H9 (cell line): ENCODE data around the gene PRSS27. TPM values are rescaled to one million over a fixed set of nuclear protein-coding genes. Genes with fewer than 3 reads are reported as not detected.
A peak's percentile ranks its signal among the peaks of the same experiment; 100 is the strongest.

Experiments
- DNase-seq: peaks from one replicate; pipeline ENCODE4 v3.0.0-alpha.2; 2017
- H2AFZ ChIP-seq: one replicate; pipeline ENCODE4 v1.6.1; 2013; ENCODE audit warnings: mild to moderate bottlenecking, low read length, control low read depth, moderate library complexity
- H2AK5ac ChIP-seq: 2 replicates; pipeline ENCODE4 v1.6.1; 2013; ENCODE audit warnings: low read length, control low read depth, mixed read lengths; ENCODE audit not compliant: insufficient read length
- H2BK120ac ChIP-seq: one replicate; pipeline ENCODE4 v1.6.1; 2013; ENCODE audit warnings: low read depth, mild to moderate bottlenecking, low read length, control low read depth, inconsistent platforms; ENCODE audit not compliant: poor library complexity, severe bottlenecking
- H2BK12ac ChIP-seq: 2 replicates; pipeline ENCODE4 v1.6.1; 2013; ENCODE audit warnings: low read length, control low read depth, mixed read lengths, low read depth; ENCODE audit not compliant: insufficient read length
- H2BK15ac ChIP-seq: 2 replicates; pipeline ENCODE4 v1.6.1; 2013; ENCODE audit warnings: low read depth, low read length, control low read depth
- H2BK20ac ChIP-seq: one replicate; pipeline ENCODE4 v1.6.1; 2013; ENCODE audit warnings: low read depth, mild to moderate bottlenecking, low read length, control low read depth, inconsistent platforms; ENCODE audit not compliant: poor library complexity, severe bottlenecking
- H2BK5ac ChIP-seq: 2 replicates; pipeline ENCODE4 v1.6.1; 2013; ENCODE audit warnings: low read length, control low read depth, mixed read lengths; ENCODE audit not compliant: insufficient read length
- H3K14ac ChIP-seq: 2 replicates; pipeline ENCODE4 v1.6.1; 2013; ENCODE audit warnings: low read length, control low read depth; ENCODE audit not compliant: insufficient read depth
- H3K18ac ChIP-seq: 2 replicates; pipeline ENCODE4 v1.6.1; 2013; ENCODE audit warnings: low read depth, mild to moderate bottlenecking, mixed read lengths, low read length, control low read depth; ENCODE audit not compliant: insufficient read length
- H3K23ac ChIP-seq: 2 replicates; pipeline ENCODE4 v1.6.1; 2013; ENCODE audit warnings: low read length, control low read depth, mixed read lengths, low read depth; ENCODE audit not compliant: insufficient read length
- H3K23me2 ChIP-seq: 2 replicates; pipeline ENCODE4 v1.6.1; 2013; ENCODE audit warnings: low read depth, mild to moderate bottlenecking, mixed read lengths, low read length, control low read depth; ENCODE audit not compliant: insufficient read length, poor library complexity, severe bottlenecking
- H3K27ac ChIP-seq: 2 replicates; pipeline ENCODE4 v1.5.1; 2013; ENCODE audit warnings: low read length, control low read depth, mixed read lengths, low read depth; ENCODE audit not compliant: insufficient read length
- H3K27me3 ChIP-seq: 2 replicates; pipeline ENCODE4 v1.6.1; 2013; ENCODE audit warnings: low read length, control low read depth, inconsistent platforms; ENCODE audit not compliant: insufficient read depth
- H3K4ac ChIP-seq: 2 replicates; pipeline ENCODE4 v1.6.1; 2013; ENCODE audit warnings: low read depth, mild to moderate bottlenecking, control low read depth, inconsistent platforms, low read length, moderate library complexity
- H3K4me1 ChIP-seq: 2 replicates; pipeline ENCODE4 v1.6.1; 2013; ENCODE audit warnings: low read length, control low read depth, inconsistent platforms; ENCODE audit not compliant: insufficient read depth
- H3K4me2 ChIP-seq: 2 replicates; pipeline ENCODE4 v1.6.1; 2013; ENCODE audit warnings: low read length, control low read depth, mixed read lengths; ENCODE audit not compliant: insufficient read length, insufficient read depth
- H3K56ac ChIP-seq: 2 replicates; pipeline ENCODE4 v1.6.1; 2013; ENCODE audit warnings: low read depth, mild to moderate bottlenecking, mixed read lengths, low read length, control low read depth; ENCODE audit not compliant: insufficient read length
- H3K79me1 ChIP-seq: 2 replicates; pipeline ENCODE4 v1.6.1; 2013; ENCODE audit warnings: low read depth, mild to moderate bottlenecking, moderate library complexity, low read length, control low read depth, inconsistent platforms; ENCODE audit not compliant: insufficient read depth, poor library complexity, severe bottlenecking
- H3K79me2 ChIP-seq: 2 replicates; pipeline ENCODE4 v1.6.1; 2013; ENCODE audit warnings: low read length, control low read depth, inconsistent platforms; ENCODE audit not compliant: insufficient read depth
- H3K9ac ChIP-seq: 2 replicates; pipeline ENCODE4 v1.6.1; 2013; ENCODE audit warnings: low read length, control low read depth, mixed read lengths; ENCODE audit not compliant: insufficient read length; ENCODE audit errors: extremely low read depth
- H3K9me3 ChIP-seq: one replicate; pipeline ENCODE4 v1.6.1; 2013; ENCODE audit warnings: low read depth, low read length, inconsistent platforms; ENCODE audit not compliant: control insufficient read depth
- H3T11ph ChIP-seq: one replicate; pipeline ENCODE4 v1.6.1; 2013; ENCODE audit warnings: mild to moderate bottlenecking, low read length, control low read depth, inconsistent platforms
- H4K20me1 ChIP-seq: one replicate; pipeline ENCODE4 v1.6.1; 2013; ENCODE audit not compliant: control insufficient read depth, insufficient read length, insufficient read depth
- H4K5ac ChIP-seq: 2 replicates; pipeline ENCODE4 v1.6.1; 2013; ENCODE audit warnings: low read depth, mild to moderate bottlenecking, mixed read lengths, low read length, control low read depth; ENCODE audit not compliant: insufficient read length
- H4K8ac ChIP-seq: replicated peaks from 2 replicates; pipeline ENCODE4 v1.6.1; 2013; ENCODE audit warnings: low read length, control low read depth, mixed read lengths, low read depth; ENCODE audit not compliant: insufficient read length
- H4K91ac ChIP-seq: 2 replicates; pipeline ENCODE4 v1.6.1; 2013; ENCODE audit warnings: low read depth, mild to moderate bottlenecking, moderate library complexity, mixed read lengths, low read length, control low read depth; ENCODE audit not compliant: insufficient read length
- H3K27ac Mint-ChIP-seq, 3 experiments: 2 replicates in 2 of 3; 3 replicates in 1 of 3; pipeline ENCODE4 v1.8.0; 2020 to 2021; ENCODE audit warnings: mixed read lengths in 3 of 3, mild to moderate bottlenecking in 1 of 3, moderate library complexity in 1 of 3
- H3K27me3 Mint-ChIP-seq: 2 replicates; pipeline ENCODE4 v1.8.0; 2021; ENCODE audit warnings: low read depth, mild to moderate bottlenecking, moderate library complexity, mixed read lengths
- H3K36me3 Mint-ChIP-seq, 3 experiments: 2 replicates in 2 of 3; 3 replicates in 1 of 3; pipeline ENCODE4 v1.8.0; 2020 to 2021; ENCODE audit warnings: low read depth in 3 of 3, mixed read lengths in 3 of 3; ENCODE audit not compliant: insufficient read depth in 1 of 3
- H3K4me1 Mint-ChIP-seq, 2 experiments: 2 replicates each; pipeline ENCODE4 v1.8.0; 2020; ENCODE audit warnings: mixed read lengths in 2 of 2
- H3K4me3 Mint-ChIP-seq, 2 experiments: 2 replicates in 1 of 2; 3 replicates in 1 of 2; pipeline ENCODE4 v1.8.0; 2020 to 2021; ENCODE audit warnings: mild to moderate bottlenecking in 2 of 2, mixed read lengths in 2 of 2, moderate library complexity in 1 of 2
- H3K9me3 Mint-ChIP-seq, 2 experiments: 2 replicates in 1 of 2; 3 replicates in 1 of 2; pipeline ENCODE4 v1.8.0; 2020; ENCODE audit warnings: mild to moderate bottlenecking in 2 of 2, mixed read lengths in 2 of 2, moderate library complexity in 1 of 2
- WGBS: extraction: QIAGEN DNeasy Blood & Tissue Kit; methylation state at CpG from one replicate; pipeline ENCODE4 v1.1.7; 2013; ENCODE audit warnings: missing lambda C conversion rate, low lambda C conversion rate, mixed read lengths; ENCODE audit not compliant: insufficient read length; ENCODE audit errors: extremely low coverage; 5-methylcytosine and 5-hydroxymethylcytosine counted together
- total RNA-seq: library from RNA; stranded (reverse); gene quantifications from 2 replicates; pipeline ENCODE4 v1.2.1, GENCODE V29; 2021
- TF ChIP-seq, protein P1 (sequence below): fragments of 200-600 bp; sonication (generic); conservative IDR thresholded peaks from 3 replicates; pipeline ENCODE4 v1.8.0; 2021; ENCODE audit warnings: antibody characterized with exemption, mild to moderate bottlenecking

The PRSS27 gene
- total RNA-seq, 1 experiment from 2014 or later, result 5.0 TPM

DNA sequence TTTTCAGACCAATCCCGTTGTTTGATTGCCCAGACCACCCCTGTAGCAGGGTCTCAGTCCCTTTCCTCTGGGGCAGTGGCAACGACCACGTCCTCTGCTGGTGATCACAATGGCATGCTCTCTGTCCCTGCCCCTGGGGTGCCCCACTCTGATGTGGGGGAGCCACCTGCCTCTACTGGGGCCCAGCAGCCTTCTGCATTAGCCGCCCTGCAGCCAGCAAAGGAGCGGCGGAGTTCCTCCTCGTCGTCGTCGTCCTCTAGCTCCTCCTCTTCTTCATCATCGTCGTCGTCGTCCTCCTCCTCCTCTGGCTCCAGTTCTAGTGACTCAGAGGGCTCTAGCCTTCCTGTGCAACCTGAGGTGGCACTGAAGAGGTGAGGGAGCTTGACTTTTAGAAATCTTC, 47.9 kb upstream of the PRSS27 start:
- no peaks in the 10 kb centered on the region for H3K4me1 ChIP-seq
- H3K79me2 ChIP-seq, result peaks cover 2% of the 10 kb centered on the region; the same call in 1 of the 2 replicates
- H3K79me1 ChIP-seq, result peaks cover 20% of the 10 kb centered on the region
- H3K27ac ChIP-seq, result no peak overlapping the region
- H3K23ac ChIP-seq, result no peak overlapping the region
- H2BK20ac ChIP-seq, result no peak overlapping the region
- no peak overlapping the region for H3K56ac ChIP-seq
- H3K27me3 ChIP-seq, result no peaks in the 10 kb centered on the region
- no peak overlapping the region for H2AFZ ChIP-seq
- no peak overlapping the region for H3K4ac ChIP-seq
- H3K36me3 Mint-ChIP-seq, result peaks cover 85 to 100% (median 99%) of the 10 kb centered on the region in 3 experiments
- H3K9ac ChIP-seq, result no peak overlapping the region
- no peak overlapping the region for H2BK15ac ChIP-seq
- H4K8ac ChIP-seq, result no peak overlapping the region
- WGBS, result no CpG with 5 or more reads among the region's 14 CpGs
- no peak overlapping the region for H3K14ac ChIP-seq
- peak overlapping the region in 1 of 2 experiments; percentile 27; a peak in 2 of 5 replicates for H3K4me3 Mint-ChIP-seq
- no peaks in the 10 kb centered on the region for H3K23me2 ChIP-seq
- peaks cover 4% of the 10 kb centered on the region for H3K27me3 Mint-ChIP-seq
- H4K5ac ChIP-seq, result no peak overlapping the region
- H2BK12ac ChIP-seq, result no peak overlapping the region
- H4K20me1 ChIP-seq, result no peaks in the 10 kb centered on the region
- peaks cover 14 to 27% of the 10 kb centered on the region in 2 experiments for H3K9me3 Mint-ChIP-seq
- DNase-seq, result no peak
- no peak overlapping the region for H3K4me2 ChIP-seq
- peaks cover 6 to 33% of the 10 kb centered on the region in 2 experiments; a peak in 3 of 4 replicates for H3K4me1 Mint-ChIP-seq
- H3K18ac ChIP-seq, result no peak overlapping the region
- H3K27ac Mint-ChIP-seq, result peak overlapping the region; percentile 14 to 95 (median 74); a peak in 6 of 7 replicates
- no peak overlapping the region for H2BK120ac ChIP-seq
- no peak overlapping the region for H2BK5ac ChIP-seq
- TF ChIP-seq, protein P1, sequence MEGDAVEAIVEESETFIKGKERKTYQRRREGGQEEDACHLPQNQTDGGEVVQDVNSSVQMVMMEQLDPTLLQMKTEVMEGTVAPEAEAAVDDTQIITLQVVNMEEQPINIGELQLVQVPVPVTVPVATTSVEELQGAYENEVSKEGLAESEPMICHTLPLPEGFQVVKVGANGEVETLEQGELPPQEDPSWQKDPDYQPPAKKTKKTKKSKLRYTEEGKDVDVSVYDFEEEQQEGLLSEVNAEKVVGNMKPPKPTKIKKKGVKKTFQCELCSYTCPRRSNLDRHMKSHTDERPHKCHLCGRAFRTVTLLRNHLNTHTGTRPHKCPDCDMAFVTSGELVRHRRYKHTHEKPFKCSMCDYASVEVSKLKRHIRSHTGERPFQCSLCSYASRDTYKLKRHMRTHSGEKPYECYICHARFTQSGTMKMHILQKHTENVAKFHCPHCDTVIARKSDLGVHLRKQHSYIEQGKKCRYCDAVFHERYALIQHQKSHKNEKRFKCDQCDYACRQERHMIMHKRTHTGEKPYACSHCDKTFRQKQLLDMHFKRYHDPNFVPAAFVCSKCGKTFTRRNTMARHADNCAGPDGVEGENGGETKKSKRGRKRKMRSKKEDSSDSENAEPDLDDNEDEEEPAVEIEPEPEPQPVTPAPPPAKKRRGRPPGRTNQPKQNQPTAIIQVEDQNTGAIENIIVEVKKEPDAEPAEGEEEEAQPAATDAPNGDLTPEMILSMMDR, result no peak
- H3T11ph ChIP-seq, result no peak overlapping the region
- no peaks in the 10 kb centered on the region for H3K9me3 ChIP-seq
- no peak overlapping the region for H2AK5ac ChIP-seq
- no peak overlapping the region for H4K91ac ChIP-seq
